ENCODE data around the gene ACOT11.

DNA sequence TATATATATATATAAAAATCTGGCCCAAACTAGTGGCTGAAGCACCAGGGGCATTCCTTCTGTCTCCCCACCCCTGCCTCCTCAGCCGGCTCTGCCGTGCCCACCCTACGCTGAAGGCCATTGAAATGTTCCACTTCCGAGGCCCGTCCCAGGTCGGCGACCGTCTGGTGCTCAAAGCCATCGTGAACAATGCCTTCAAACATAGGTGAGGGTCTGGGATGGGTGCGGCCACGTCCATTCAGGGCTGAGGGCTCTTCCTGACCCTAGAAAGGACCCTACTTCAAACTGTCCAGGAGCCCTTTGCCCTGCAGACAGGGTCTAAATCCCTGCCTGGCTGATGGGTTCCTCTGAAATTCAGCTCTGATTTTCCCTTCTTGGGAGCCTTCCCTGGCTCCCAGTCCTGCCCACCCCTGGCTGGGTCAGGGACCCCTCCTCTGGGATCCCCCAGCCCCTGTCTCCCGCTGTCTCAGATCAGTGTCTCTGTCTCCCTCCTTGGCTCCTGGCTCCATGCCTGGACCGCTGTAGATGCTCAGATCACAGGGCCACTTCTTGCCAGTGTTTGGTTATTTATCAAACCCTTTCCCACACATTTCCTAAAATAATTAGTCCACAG is 51.3 kb downstream of the ACOT11 start:
- no peak for TF ChIP-seq POLR2A (IDR thresholded peaks at IDR 0.05)
- TF ChIP-seq, protein P1, sequence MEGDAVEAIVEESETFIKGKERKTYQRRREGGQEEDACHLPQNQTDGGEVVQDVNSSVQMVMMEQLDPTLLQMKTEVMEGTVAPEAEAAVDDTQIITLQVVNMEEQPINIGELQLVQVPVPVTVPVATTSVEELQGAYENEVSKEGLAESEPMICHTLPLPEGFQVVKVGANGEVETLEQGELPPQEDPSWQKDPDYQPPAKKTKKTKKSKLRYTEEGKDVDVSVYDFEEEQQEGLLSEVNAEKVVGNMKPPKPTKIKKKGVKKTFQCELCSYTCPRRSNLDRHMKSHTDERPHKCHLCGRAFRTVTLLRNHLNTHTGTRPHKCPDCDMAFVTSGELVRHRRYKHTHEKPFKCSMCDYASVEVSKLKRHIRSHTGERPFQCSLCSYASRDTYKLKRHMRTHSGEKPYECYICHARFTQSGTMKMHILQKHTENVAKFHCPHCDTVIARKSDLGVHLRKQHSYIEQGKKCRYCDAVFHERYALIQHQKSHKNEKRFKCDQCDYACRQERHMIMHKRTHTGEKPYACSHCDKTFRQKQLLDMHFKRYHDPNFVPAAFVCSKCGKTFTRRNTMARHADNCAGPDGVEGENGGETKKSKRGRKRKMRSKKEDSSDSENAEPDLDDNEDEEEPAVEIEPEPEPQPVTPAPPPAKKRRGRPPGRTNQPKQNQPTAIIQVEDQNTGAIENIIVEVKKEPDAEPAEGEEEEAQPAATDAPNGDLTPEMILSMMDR (IDR thresholded peaks at IDR 0.05), result no peak
